G401 (cell line): ENCODE data around the gene SOHLH1. TPM values are rescaled to one million over a fixed set of nuclear protein-coding genes. Genes with fewer than 3 reads are reported as not detected.

Source experiments
- DNase-seq: peaks from one replicate; pipeline ENCODE4 v3.0.0-alpha.2; 2015; ENCODE audit warnings: low spot score
- in situ Hi-C: cut with HindIII; loops from 2 replicates; pipeline ENCODE4 v1.10.0; 2016; ENCODE audit warnings: low sequenced_read_pairs, mixed read lengths
- total RNA-seq: library from RNA; depleted of rRNA; stranded (reverse); fragments of >200 nt; shearing (Covaris generic); gene quantifications from 2 replicates; pipeline ENCODE4 v1.2.3, GENCODE V29; 2014

SOHLH1 gene
- total RNA-seq, 1 experiment from 2014 or later: not detected

DNA sequence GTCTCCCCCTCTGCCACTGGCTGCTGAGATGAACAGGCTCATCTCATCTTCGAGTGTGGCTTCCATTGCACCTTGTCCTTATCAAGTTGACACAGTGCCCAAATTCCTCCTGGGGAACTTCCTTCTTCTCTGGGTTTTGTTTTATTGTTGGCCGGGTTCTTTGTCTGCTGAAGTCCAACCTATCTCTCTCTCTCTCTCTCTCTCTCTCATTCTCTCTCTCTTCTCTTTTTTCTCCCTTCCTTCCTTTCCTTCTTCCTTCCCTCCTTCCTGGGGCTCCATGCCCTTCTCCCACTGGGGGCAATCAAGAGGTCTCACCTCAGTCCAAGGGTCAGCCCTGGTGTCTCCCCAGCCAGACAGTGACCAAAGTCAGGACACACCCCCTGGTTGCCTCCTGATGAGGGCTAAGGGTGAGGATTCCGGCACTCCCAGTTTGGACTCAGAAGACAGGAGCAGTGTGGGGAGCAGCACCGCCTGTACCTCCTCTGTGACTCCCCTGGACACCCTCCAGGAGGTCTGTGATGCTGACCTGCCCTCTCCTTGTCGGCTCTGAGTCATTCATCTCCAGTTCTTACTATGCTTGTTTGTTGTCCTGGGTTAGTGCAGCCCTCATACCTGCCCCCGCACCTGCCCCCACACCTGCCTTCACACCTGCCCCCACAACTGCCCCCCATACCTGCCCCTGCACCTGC, 33.4 kb upstream of the SOHLH1 start:
- no peak for DNase-seq
- in situ Hi-C loops: no loop called here

DNA sequence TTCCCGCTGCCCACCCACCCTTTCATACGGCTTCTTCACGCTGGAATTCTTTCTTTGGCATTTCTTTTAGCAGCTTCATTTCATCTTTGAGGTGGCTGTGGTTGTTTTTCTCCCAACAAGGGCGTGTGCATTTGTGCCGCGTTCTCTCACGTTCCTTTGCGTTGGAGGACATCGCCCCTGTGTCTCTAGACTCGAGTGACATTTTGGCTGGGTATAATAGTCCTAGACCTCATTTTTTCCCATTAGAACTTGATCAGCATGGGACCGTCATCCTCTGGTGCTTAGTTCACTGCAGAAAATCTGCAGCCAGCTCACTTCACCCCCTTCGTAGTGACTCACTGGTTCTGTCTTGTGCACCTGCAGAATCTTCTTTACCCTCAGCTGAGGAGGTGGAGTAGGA, 32.2 kb upstream of the SOHLH1 start:
- in situ Hi-C loops: no loop called here
- DNase-seq: no peak

DNA sequence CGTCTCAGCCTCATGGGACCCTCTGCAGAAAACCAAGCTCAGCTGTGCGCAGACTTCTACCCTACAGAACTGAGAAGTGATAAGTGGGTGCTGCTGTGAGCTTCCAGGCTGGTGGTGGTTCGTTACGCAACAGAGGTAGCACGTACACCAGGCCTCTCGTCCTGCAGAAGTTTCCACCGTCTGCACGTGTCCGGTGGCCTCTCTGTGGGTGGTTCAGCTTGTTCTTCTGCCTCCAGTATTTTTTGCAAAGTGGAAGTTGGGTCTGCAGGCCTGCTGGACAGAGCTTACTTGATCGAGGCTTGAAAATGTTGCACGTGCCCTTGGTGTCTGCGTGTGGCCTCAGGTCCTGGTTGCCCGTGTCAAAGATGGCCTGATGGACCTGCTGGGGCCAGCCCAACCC, 30.2 kb upstream of the SOHLH1 start:
- in situ Hi-C loops: no loop called here
- DNase-seq: no peak

DNA sequence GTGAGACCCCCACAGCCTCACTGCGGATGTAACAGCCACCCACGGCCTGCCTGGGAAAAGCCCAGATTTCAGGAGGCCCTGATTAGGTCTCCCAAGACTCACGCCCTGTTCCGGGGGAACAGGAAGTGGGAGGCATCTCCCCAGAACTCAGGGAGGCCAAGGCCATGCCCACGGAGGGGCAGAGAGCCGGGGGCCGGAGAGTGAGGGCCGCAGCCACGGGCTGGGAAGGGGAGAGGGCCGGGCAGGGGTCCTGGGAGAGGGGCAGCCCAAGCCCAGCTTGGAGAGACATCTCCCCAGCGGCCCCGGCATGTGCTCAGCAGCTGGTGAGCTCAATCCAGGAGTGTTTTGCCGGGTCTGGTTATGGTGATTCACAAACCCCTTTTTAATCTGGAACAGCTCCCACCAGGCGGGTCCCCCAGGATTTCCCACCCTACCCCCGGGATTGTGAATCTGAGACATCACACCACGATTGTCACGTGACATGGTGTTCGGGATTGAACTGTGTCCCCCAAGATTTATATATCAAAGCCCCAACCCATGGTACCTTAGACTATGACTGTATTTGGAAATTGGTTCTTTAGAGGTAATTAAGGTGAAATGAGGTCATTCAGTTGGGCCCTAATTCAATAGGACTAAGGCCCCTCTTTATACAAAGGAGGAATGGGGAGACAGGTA, 29.3 kb upstream of the SOHLH1 start:
- in situ Hi-C loops: no loop called here
- DNase-seq: no peak

DNA sequence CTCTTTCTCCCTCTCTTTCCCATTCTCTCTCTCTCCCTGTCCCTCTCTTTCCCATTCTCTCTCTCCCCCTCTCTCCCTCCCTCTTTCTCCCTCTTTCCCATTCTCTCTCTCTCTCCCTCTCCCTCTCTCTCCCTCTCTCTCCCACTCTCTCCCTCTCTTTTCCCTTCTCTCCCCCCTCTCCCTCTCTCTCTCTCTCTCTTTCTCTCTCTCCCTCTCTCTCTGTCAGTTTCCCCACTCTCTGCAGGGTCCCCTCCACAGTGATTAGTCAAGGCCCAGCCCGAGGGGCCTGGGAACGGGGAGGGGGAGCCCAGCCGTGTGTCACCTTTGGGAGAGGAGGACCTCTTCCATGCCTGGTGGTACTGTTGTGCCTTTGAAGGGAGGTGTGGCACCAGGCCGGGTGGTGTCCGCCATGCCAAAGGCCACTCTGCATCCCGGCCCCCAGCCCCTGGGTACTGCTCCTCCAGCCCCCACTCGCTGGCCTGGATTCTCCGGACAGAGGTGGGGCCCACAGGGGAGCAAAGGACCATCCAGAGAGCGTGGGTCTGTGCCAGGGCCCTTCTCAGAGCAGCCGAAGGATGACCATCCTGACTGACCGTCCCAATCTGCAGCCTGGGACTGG, 28.1 kb upstream of the SOHLH1 start:
- in situ Hi-C loops: no loop called here
- DNase-seq: no peak

DNA sequence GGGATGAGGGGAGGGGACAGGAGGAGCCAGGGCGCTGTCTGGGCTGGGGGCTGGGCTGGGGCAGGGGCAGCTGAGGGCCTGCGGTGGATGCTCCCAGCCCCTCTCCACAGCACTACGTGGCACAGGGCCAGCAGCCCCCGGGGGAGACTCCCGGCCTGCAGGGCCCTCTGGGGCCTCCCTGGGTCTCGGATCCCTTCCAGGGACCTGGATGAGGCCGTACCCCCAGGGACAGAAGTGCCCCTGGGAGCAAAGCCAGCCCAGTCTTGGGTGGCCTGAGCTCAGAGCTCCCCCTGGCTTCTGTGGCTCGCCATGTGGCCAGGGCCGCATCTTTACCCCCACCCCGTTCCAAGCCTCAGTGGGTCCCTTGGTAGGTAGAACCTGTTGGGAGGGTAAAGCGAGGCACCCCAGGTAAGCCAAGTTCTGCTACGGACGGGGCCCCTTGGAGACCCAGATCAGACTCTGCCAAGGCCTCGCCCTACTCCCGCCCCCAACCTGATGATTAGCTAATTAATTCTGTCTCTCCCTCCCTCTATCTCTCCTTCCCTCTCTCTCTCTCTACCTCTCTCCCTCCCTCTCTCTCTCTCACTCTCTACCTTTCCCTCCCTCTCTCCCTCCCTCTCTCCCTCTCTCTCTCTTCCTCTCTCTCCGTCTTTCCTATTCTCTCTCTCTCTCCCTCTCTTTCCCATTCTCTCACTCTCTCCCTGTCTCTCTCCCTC, 27.0 kb upstream of the SOHLH1 start:
- in situ Hi-C loops: no loop called here
- no peak for DNase-seq

DNA sequence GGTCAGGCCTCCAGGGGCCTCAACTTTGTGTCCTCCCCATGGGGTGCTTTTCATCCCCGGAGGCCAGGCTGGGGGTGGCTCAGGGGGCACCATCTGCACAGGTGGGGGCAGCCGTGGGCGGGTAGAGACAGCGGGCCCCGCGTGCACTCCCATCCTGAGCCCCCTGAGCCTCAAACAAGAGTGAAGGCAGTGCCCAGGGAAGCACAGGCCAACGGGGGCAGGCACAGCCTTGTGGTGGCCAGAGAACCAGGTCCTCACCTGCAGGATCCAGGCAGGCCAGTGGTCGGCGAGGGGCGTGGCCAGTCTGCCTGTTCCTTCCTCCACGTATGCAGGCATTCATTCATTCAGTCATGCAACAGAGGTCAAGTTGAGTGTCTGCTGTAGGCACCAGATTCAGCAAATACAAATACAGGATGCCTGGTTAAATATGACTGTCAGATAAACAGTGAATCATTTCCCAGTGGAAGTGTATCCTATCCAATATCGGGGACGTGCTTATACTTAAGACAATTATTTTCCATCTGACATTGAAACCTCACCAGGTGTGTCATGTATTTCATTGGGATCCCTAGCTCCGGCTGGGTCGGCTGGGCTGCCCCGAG, 25.0 kb upstream of the SOHLH1 start:
- in situ Hi-C loops: no loop called here
- no peak for DNase-seq

DNA sequence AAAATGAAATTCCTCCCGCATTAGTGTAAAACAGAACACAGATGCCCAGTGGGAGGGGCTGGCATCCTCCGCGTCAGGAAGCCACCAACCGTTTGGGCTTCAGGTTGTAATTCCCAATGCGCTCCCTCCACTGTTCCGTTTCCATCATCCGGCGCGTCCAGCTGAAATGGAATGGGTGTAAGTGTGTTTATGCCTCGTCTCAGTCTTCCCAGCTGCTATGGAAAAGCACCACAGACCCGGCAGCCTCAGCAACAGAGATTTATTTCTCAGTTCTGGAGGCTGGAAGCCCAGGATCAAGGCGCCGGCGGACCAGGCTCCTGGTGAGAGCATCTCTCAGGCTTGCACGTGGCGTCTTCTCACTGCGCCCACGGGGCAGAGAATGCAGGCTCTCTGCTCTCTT, 23.1 kb upstream of the SOHLH1 start:
- no peak for DNase-seq
- in situ Hi-C loops: no loop called here

DNA sequence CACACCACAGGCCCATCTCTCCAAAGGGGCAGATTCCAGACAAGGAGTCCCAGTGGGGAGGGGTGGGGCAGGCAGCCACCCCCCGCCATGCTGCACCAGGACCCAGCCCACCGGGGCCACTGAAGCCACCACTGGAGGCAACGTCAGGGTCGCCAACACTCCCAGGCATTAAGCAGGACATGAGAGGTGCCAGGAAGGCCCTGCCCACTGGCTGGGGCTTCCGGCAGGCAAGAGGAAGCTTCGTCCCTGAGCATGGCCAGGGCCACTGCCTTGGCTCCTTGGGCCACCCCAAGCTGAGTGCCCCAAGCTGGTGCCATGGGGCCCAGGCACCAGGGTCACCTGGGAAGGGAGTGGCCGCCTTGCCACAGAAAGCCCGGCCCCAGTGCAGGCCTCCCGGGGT, 20.2 kb upstream of the SOHLH1 start:
- DNase-seq: no peak
- in situ Hi-C loops: loop anchor here (10.0 kb wide), 1 partner anchor 85 kb away; no protein-coding TSS in a partner anchor

DNA sequence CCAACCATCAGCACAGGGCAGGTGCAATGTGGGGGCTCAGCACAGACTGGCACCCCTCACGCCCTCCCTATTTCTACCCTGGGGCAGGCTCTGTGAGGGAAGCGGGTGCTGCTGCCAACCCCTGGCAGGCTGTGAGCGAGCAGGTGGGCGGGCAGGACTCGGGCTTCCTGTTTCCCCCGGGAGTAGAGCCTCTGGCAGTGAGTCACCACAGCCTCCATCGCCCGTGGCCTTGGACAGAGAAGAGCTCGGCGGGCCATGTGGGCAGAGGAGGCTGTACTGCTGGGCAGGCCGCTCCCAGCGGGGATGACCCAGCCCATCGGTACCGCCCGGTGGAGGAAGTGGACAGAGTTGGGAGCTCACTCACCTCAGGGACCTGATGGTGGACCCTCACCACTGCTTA, 19.3 kb upstream of the SOHLH1 start:
- in situ Hi-C loops: loop anchor here (10.0 kb wide), 1 partner anchor 86 kb away; no protein-coding TSS in a partner anchor
- DNase-seq: no peak

DNA sequence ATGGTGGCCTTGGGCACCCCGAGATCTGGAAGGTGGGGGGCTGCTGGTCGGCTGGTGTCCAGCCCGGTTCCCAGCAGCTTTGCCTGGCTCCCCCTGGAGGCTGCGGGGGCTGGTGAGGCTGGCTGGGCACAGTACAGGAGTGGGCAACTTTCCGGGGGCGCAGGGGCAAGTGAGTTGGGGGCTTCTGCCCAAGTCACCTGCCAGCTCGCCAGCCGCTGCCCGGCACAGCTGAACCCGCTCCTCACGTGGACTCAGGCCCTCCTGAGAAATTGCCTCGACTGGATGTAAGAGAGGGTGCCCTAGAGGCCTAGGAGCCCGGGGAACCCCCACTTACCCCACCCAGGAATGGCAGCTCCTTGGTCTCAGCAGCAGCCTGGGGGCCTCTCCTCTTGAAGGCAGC, 18.1 kb upstream of the SOHLH1 start:
- DNase-seq: no peak
- in situ Hi-C loops: loop anchor here (10.0 kb wide), 1 partner anchor 87 kb away; no protein-coding TSS in a partner anchor

DNA sequence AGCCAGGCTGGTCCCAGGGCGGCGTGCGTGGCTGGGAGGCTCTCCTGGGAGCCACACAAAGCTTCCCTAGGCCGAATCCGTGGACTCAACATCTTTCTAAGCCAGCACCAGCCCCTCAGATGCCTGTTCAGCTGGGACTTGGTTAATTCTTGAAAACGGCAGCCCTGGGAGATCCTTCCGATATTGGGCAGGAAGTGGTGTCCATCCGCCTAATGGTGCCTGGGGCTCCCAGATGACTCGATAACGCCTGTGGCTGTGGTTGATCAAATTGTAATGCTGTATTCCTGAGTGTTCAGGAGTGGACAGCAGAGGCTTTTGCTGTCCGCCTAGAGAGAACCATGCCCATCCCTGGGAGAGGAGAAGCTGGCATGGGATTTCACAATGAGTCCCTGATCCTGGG, 16.8 kb upstream of the SOHLH1 start:
- DNase-seq: no peak
- in situ Hi-C loops: loop anchor here (10.0 kb wide), 1 partner anchor 89 kb away; no protein-coding TSS in a partner anchor

DNA sequence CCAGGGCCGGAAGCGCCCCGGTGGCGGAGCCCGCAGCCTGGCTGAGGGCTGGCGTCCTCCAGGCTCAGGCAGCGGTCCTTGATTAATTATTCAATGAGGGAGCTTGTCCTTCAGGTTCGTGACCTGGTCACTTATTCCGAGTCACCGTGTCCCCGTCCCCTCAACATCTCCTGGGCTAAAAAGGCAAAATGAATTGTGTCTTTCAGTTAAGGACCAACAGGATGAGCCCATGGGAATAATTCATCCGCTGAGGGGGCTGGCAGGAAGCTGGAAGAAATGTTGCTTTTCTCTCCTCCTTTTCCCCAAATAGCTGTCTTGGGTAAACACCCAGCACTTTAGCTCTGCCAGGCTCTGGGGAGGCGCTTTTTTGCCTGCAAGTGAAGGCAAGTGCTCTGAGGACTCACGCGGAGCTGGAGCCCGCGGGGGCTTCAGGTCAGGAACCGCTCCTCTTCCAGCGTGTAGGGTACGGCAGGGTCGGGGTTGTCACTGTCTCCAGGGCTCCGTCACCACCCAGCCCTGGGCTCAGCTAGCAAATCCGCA, 15.8 kb upstream of the SOHLH1 start:
- peak; percentile 31 for DNase-seq
- in situ Hi-C loops: loop anchor here (10.0 kb wide), 1 partner anchor 90 kb away; no protein-coding TSS in a partner anchor

DNA sequence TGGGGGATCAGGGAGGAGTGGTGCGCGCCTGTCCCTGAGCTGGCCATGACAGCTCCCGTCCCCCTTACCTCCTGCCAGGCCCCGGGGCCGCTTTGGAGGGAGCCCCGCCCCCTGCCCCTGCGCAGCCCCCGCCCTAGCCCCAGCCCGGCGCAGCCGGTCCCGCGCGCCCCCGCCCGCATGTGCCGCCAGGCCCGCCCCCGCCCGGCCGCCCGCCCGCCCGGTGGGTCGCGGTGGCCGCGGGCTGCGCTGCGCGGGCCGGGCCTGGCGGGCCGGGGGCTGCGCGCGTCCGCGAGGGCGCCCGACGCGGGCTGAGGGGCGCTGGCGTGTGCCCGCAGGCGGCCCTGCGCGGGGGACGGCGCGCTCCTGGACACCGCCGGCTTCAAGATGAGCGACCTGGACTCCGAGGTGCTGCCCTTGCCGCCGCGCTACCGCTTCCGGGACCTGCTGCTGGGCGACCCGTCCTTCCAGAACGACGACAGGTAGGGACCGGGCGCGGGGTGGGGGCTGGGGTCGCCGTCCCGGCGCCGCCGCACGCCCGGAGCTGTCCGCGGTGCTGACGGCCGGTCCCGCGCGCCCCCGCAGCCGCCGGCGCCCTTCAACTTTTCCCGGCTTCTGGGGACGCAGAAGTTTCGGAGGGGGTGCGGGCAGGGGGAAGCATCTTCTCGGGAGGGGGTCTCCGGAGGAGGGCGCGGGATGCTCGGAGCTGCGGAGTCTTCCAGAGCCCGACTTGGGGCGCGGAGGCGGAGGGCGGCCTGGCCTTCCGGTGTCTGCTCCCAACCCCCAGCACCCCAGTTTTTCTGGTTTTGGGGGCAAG, 15.2 kb upstream of the SOHLH1 start:
- in situ Hi-C loops: loop anchor here (10.0 kb wide), 1 partner anchor 90 kb away; no protein-coding TSS in a partner anchor
- DNase-seq: no peak

DNA sequence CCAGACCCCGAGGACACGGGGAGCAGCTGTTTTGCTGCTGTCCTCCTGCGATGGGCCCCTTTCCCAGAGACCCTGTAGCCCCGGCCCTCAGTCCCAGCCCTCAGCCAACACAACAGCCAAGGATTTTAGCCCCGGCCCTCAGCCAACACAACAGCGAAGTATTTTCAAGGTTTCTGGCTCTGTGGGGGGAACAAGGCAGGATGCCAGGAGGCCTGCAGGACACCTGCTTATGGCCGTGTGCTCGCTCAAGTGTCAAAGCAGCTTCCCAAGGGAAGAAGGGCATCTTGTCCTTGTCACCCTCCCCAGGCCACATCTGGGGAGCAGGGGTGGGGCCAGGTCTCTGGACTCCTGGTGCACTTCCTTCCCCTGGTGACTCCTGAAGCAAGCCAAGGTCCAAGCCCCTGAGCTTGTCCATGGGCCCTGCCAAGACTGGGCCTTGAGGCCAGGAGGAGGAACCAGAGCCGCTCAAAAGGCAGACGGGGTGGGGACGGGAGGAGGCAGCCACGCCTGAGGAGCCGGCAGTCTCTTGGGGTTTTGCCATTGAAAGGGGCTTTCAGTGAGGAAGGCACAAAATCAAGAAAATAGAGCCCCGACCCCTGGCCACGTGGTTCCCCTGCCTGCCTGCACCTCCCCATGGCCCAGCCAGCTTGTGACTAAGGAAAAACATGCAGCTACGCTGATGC, 13.5 kb upstream of the SOHLH1 start:
- in situ Hi-C loops: loop anchor here (10.0 kb wide), 1 partner anchor 92 kb away; no protein-coding TSS in a partner anchor
- DNase-seq: peak; percentile 26

DNA sequence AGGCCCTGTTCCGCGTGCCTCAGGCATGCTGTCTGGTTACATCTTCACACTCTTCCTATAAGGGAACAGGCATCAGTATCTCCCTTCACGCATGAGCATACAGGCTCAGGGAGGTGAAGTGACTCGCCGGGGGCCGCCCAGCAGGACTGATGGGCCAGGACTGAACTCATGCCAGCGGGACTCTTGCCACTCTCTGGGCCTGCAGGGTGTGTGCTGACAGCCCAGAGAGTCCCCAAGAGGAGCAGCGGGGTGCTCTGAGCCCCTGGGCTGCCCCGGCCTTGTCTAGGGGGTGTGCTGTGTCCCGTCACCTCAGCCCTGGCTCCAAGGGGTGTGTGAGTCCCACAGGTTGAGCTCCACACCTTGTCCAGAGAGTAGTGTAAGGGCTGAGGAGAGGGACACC, 12.6 kb upstream of the SOHLH1 start:
- DNase-seq: no peak
- in situ Hi-C loops: loop anchor here (10.0 kb wide), 1 partner anchor 93 kb away; no protein-coding TSS in a partner anchor

DNA sequence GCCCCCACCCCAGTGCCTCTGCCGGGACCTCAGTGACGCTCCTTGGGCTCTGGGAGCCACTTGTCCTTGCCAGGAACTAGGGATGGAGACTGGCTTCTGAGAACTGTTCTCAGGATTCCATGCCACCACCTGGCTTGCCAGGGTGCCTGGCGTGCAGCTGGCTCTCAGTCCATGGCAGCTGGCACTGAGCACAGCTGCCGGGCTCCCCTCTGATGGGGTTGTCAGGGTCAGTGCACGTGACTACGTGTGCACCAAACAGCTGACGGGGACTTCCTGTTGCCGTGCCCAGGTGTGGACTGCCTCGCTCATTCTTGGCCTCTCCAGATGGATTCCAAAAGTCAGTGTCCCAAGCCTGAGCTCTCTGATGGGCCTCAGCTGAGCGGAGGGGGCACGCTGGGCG, 12.1 kb upstream of the SOHLH1 start:
- in situ Hi-C loops: loop anchor here (10.0 kb wide), 1 partner anchor 93 kb away; no protein-coding TSS in a partner anchor

More for the DNA sequence above, 12.1 kb upstream of the SOHLH1 start:
- DNase-seq: no peak
